Pancreas (tissue), 10 donors: ENCODE measurements around the gene MAN1A2. TPM values are rescaled to one million over a fixed set of nuclear protein-coding genes. Genes with fewer than 3 reads are reported as not detected.
A peak's percentile ranks its signal among the peaks of the same experiment; 100 is the strongest.

Experiments
- ATAC-seq, 4 donors: fragments of 200-7000 bp; cut with Tn5 transposase; one replicate each; pipeline versions ENCODE4 v1.8.0 to v1.9.1; 2020; ENCODE audit warnings: mild to moderate bottlenecking in 4 of 4, moderate library complexity in 4 of 4
- DNase-seq, 6 donors: peaks; one replicate each; pipeline ENCODE4 v3.0.0-alpha.2; 2020
- FAIRE-seq: peaks from 2 replicates; lab custom pipeline; 2012; peaks lifted over from hg19 to GRCh38; lab: Jason Lieb, UNC
- H3K27ac ChIP-seq, 4 donors: fragments of 200-600 bp; sonication (generic); 1 replicate in 3 of 4; 2 replicates in 1 of 4; pipeline versions ENCODE4 v1.5.0 to v1.8.0; 2020
- H3K27me3 ChIP-seq, 4 donors: fragments of 200-600 bp; one replicate each; pipeline ENCODE4 v1.8.0; 2021
- H3K36me3 ChIP-seq, 3 donors: fragments of 200-600 bp; sonication (generic) in 1 of 3; one replicate each; pipeline versions ENCODE4 v1.5.0 to v1.8.0; 2020 to 2021
- H3K4me1 ChIP-seq, 3 donors: fragments of 200-600 bp; one replicate each; pipeline ENCODE4 v1.8.0; 2021
- H3K4me3 ChIP-seq, 4 donors: fragments of 200-600 bp; sonication (generic) in 2 of 4; one replicate each; pipeline versions ENCODE4 v1.5.0 to v1.8.0; 2020 to 2021
- H3K9me3 ChIP-seq, 4 donors: fragments of 200-600 bp; one replicate each; pipeline ENCODE4 v1.8.0; 2021
- CTCF ChIP-seq, 4 donors: fragments of 200-600 bp; sonication (generic) in 3 of 4; IDR thresholded peaks; one replicate each; pipeline versions ENCODE4 v1.5.0 to v1.8.0; 2021; ENCODE audit warnings: antibody characterized with exemption in 4 of 4
- WGBS, 2 donors: extraction: QIAGEN DNeasy Blood & Tissue Kit; methylation state at CpG; one replicate each; pipeline ENCODE4 v1.1.7; 2013; 5-methylcytosine and 5-hydroxymethylcytosine counted together
- intact Hi-C, 3 donors: fragments of 100-400 bp; cut with DNase I; formaldehyde crosslinking; loops; one replicate each; pipeline versions ENCODE4 v1.11.1 to v1.14.2; 2022
- polyA plus RNA-seq, 2 donors: library from polyadenylated mRNA; stranded (reverse); fragments of 200-250 nt; gene quantifications; one replicate each; pipeline ENCODE4 v1.2.3, GENCODE V29; 2013
- total RNA-seq, 6 donors: library from RNA; stranded (reverse); fragmentation: NEBNext Ultra II Directional in 4 of 6; extraction: Animal tissue kit (Norgen Biotek cat#: 25700) in 4 of 6; gene quantifications; one replicate each; pipeline versions ENCODE4 v1.2.1 to v1.2.4, GENCODE V29; 2021 to 2023
- donor health status: healthy with polysubstance abuse.
- donor health status: DM: no; HTN: no; CAD: no; lungs with moderate emphysema.
- donor health status: DM: no; HTN: no; CAD: no.
- donor health status: control.
- donor health status: control.
- donor health status: Bipolar disorder and iron deficiency.
- donor health status: DM: yes; HTN: yes; CAD: no.
- donor health status: DM: no; HTN: no; CAD: no.
- donor health status: DM: no; HTN: no; CAD: no.
- donor health status: DM: yes; HTN: yes; CAD: no.

Gene MAN1A2
- total and polyA plus RNA-seq, 8 donors, result 6.0 to 50.7 (median 44.0) TPM

DNA sequence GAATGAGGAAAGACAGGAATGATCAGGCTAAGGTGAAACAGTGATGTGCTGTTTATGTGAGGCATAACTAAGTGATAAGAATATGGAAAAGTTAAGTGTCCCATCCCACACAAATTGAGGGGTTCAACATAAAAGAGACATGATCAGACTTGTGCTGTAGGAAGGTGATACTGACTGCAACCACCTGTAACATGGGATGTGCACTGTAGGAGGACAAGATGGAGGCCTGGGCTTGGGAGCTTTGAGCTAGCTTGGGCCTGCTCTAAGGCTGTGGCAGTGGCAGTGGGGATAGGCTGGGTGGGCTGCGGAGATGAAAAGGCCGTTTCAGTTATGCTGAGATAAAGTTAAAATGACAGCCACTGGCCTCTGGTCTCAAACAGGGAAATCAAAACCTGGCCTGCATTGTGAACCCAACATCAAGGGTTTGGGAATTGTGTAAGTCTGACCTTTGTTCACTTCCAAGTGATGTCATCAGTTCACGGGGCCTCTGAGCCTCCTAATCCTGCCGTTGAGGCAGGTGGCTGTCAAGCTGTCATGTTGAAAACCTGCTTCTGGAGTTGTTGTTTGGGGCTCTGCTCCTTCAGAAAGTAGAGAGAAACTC is 177.4 kb downstream of the MAN1A2 start:
- H3K36me3 ChIP-seq, result no peaks in the 10 kb centered on the region
- FAIRE-seq (no peak), DNase-seq (no peak), ATAC-seq (peak in 3 of 4 donors; percentile 26 to 39 (median 36))
- H3K4me3 ChIP-seq, result no peak overlapping the region
- no peaks in the 10 kb centered on the region for H3K9me3 ChIP-seq
- H3K27ac ChIP-seq, result no peak overlapping the region
- no peak for TF ChIP-seq CTCF (IDR thresholded peaks at IDR 0.05)
- 45 to 53% methylated on average over 4 of the region's 4 CpGs for WGBS, 2 donors
- peaks cover 0 to 5% (median 0%) of the 10 kb centered on the region in 3 donors for H3K4me1 ChIP-seq
- intact Hi-C loops, result no loop called here
- no peaks in the 10 kb centered on the region for H3K27me3 ChIP-seq

GRCh38 chr1:117546467-117546866 is 179.2 kb downstream of the MAN1A2 start:
- intact Hi-C loops, result no loop called here
- H3K4me3 ChIP-seq, result no peak overlapping the region
- H3K36me3 ChIP-seq, result no peaks in the 10 kb centered on the region
- DNase-seq, result no peak
- peaks cover 0 to 2% (median 0%) of the 10 kb centered on the region in 3 donors for H3K4me1 ChIP-seq
- no peak for ATAC-seq
- 88 to 89% methylated on average over 2 of the region's 2 CpGs for WGBS, 2 donors
- no peak overlapping the region for H3K27ac ChIP-seq
- TF ChIP-seq CTCF (IDR thresholded peaks at IDR 0.05), result no peak
- no peaks in the 10 kb centered on the region for H3K9me3 ChIP-seq
- H3K27me3 ChIP-seq, result no peaks in the 10 kb centered on the region
- no peak for FAIRE-seq

- no peak overlapping the region for H3K4me3 ChIP-seq
- no peak for DNase-seq
- no peaks in the 10 kb centered on the region for H3K36me3 ChIP-seq
- no peaks in the 10 kb centered on the region for H3K4me1 ChIP-seq
- TF ChIP-seq CTCF (IDR thresholded peaks at IDR 0.05), result no peak
- H3K27ac ChIP-seq, result no peak overlapping the region
- no peak for FAIRE-seq
- no peaks in the 10 kb centered on the region for H3K27me3 ChIP-seq
- H3K9me3 ChIP-seq, result no peaks in the 10 kb centered on the region
- no peak for ATAC-seq
- intact Hi-C loops, result no loop called here
These were observed 186.2 kb downstream of the MAN1A2 start for GRCh38 chr1:117553471-117553870.

DNA sequence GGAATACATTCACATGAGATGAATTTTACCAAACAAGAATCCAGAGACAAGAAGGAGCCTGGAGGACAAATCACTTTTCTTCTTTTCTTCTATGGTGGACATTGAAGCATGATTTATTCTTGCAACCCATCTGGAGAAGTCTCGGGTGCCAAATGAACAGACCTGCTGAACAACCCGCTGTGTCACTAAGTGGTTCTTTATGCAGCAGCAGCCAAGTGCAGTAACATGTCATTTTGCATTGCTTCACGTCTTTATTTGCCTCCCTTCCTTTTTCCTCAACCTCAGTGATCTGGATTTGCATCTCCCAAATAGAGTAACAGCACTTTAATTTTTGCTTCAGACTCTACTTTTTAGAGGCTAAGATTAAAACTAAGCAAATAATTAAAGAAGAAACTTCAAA is 188.6 kb downstream of the MAN1A2 start:
- FAIRE-seq (no peak), DNase-seq (no peak), ATAC-seq (no peak)
- intact Hi-C loops, result no loop called here
- Histone ChIP-seq H3K9me3 (no peaks in the 10 kb centered on the region), H3K27me3 (no peaks in the 10 kb centered on the region), H3K4me3 (no peak overlapping the region), H3K4me1 (no peaks in the 10 kb centered on the region), H3K27ac (no peak overlapping the region), H3K36me3 (no peaks in the 10 kb centered on the region)
- 73 to 81% methylated on average over 3 of the region's 3 CpGs for WGBS, 2 donors
- no peak for TF ChIP-seq CTCF (IDR thresholded peaks at IDR 0.05)

GRCh38 chr1:117556341-117556740 is 189.1 kb downstream of the MAN1A2 start:
- no peak for FAIRE-seq
- intact Hi-C loops, result no loop called here

More at GRCh38 chr1:117556341-117556740, 189.1 kb downstream of the MAN1A2 start:
- H3K4me3 ChIP-seq, result no peak overlapping the region
- no peak for ATAC-seq
- no peaks in the 10 kb centered on the region for H3K9me3 ChIP-seq
- H3K27me3 ChIP-seq, result no peaks in the 10 kb centered on the region
- no peak overlapping the region for H3K27ac ChIP-seq
- no peaks in the 10 kb centered on the region for H3K4me1 ChIP-seq
- no peaks in the 10 kb centered on the region for H3K36me3 ChIP-seq
- DNase-seq, result no peak
- no peak for TF ChIP-seq CTCF (IDR thresholded peaks at IDR 0.05)
